ENCODE results near the gene BBS5. TPM values are rescaled to one million over a fixed set of nuclear protein-coding genes. Genes with fewer than 3 reads are reported as not detected.

The BBS5 gene
- total RNA-seq, 1 experiment from 2014 or later: 4.6 TPM

GRCh38 chr2:169525434-169525833 lies 46.1 kb downstream of the BBS5 start:
- H4K20me1 ChIP-seq (ENCODE audit: insufficient read depth): no peaks in the 10 kb centered on the region
- H3K27ac ChIP-seq (ENCODE audit: low read depth, low read length): no peak overlapping the region
- CTCF ChIA-PET: no interaction called here
- DNase-seq (ENCODE audit: low read depth, low spot score): no peak
- no peaks in the 10 kb centered on the region for H3K79me2 ChIP-seq (ENCODE audit: insufficient read depth, low read length)
- no peak overlapping the region for H3K4me3 ChIP-seq (replicated peaks in 1 of 2; ENCODE audit: low read depth in 1 of 2, low read length in 2 of 2)
- TF ChIP-seq CTCF (IDR thresholded peaks at IDR 0.05 in 2 of 3, conservative IDR thresholded peaks at IDR 0.05 in 1 of 3; ENCODE audit: borderline replicate concordance in 1 of 3, insufficient read depth in 1 of 3, low read depth in 2 of 3, low read length in 2 of 3) (no peak), EGR1 (IDR thresholded peaks at IDR 0.05; ENCODE audit: low read depth) (no peak), YY1 (IDR thresholded peaks at IDR 0.05; ENCODE audit: extremely low read depth, insufficient replicate concordance, low read depth, low read length) (no peak), REST (IDR thresholded peaks at IDR 0.05; ENCODE audit: low read depth) (no peak), ATF3 (IDR thresholded peaks at IDR 0.05) (no peak), SRF (IDR thresholded peaks at IDR 0.05; ENCODE audit: low read depth) (no peak), ELF1 (IDR thresholded peaks at IDR 0.05; ENCODE audit: borderline replicate concordance, low read depth) (no peak), POLR2AphosphoS5 (IDR thresholded peaks at IDR 0.05; ENCODE audit: low read depth, low read length) (no peak), RAD21 (IDR thresholded peaks at IDR 0.05; ENCODE audit: low read depth) (no peak), POLR2A (IDR thresholded peaks at IDR 0.05; ENCODE audit: borderline replicate concordance, extremely low read depth, insufficient read depth, insufficient read length) (no peak), MAX (IDR thresholded peaks at IDR 0.05) (no peak), SP1 (IDR thresholded peaks at IDR 0.05; ENCODE audit: low read depth) (no peak), FOSL1 (IDR thresholded peaks at IDR 0.05; ENCODE audit: low read depth) (no peak), SIN3A (IDR thresholded peaks at IDR 0.05; ENCODE audit: low read depth) (no peak)
- no peak overlapping the region for H2AFZ ChIP-seq (ENCODE audit: low read depth, low read length, poor library complexity, severe bottlenecking)
- H3K4me2 ChIP-seq (ENCODE audit: low read length): no peak overlapping the region
- BruUV-seq (replicated peaks): no TSS peak
- no peaks in the 10 kb centered on the region for H3K9me2 ChIP-seq (ENCODE audit: insufficient read depth)
- no peaks in the 10 kb centered on the region for H3K9me3 ChIP-seq (ENCODE audit: control insufficient read depth in 1 of 2, insufficient read depth in 1 of 2, low read depth in 1 of 2, low read length in 2 of 2)
- no peaks in the 10 kb centered on the region for H3K4me1 ChIP-seq (ENCODE audit: control insufficient read depth in 1 of 2, insufficient read depth in 2 of 2, low read length in 2 of 2)
- ATAC-seq: no peak
- RAD21 ChIA-PET (ENCODE audit: low non-redundant PET in 1 of 2, low total read pairs in 2 of 2, uncharacterized antibody in 2 of 2, unreplicated experiment in 2 of 2): no interaction called here
- no peaks in the 10 kb centered on the region for H3K27me3 ChIP-seq (ENCODE audit: insufficient read depth, low read length)
- intact Hi-C loops (cut with micrococcal nuclease): no loop called here
- POLR2A ChIA-PET: no interaction called here
- no peak overlapping the region for H3K9ac ChIP-seq (ENCODE audit: low read length)
- peaks cover 0 to 5% of the 10 kb centered on the region in 2 experiments; a peak in 1 of 4 replicates for H3K36me3 ChIP-seq (ENCODE audit: control insufficient read depth in 1 of 2, insufficient read depth in 2 of 2, low read length in 2 of 2)

All from HCT116 (cell line).